Vagina (tissue), 2 donors: ENCODE data around the gene CFAP46.

Experiments
- CTCF ChIP-seq, 3 experiments: fragments of 450-650 bp in 2 of 3; fragments of 200-600 bp in 1 of 3; sonication (generic) in 1 of 3; IDR thresholded peaks; one replicate each; pipeline ENCODE4 v1.5.1; 2017 to 2019; ENCODE audit warnings: antibody characterized with exemption in 3 of 3, mild to moderate bottlenecking in 2 of 3, moderate library complexity in 2 of 3
- POLR2A ChIP-seq, 2 donors: fragments of 450-650 bp; IDR thresholded peaks; one replicate each; pipeline ENCODE4 v1.6.1; 2017; ENCODE audit warnings: antibody characterized with exemption in 2 of 2, mild to moderate bottlenecking in 2 of 2, moderate library complexity in 2 of 2

- TF ChIP-seq CTCF (IDR thresholded peaks at IDR 0.05) (no peak), POLR2A (IDR thresholded peaks at IDR 0.05) (no peak)
These were observed 106.0 kb downstream of the CFAP46 start for GRCh38 chr10:132836248-132836831.
